ENCODE data around the gene PYHIN1.

PYHIN1 gene

GRCh38 chr1:159014851-159015250 lies 83.5 kb downstream of the PYHIN1 start:
- peak in 1 of 5 donors; percentile 16 for DNase-seq

GRCh38 chr1:159015440-159015909 lies 84.1 kb downstream of the PYHIN1 start:
- peak; percentile 18 to 88 (median 51) for DNase-seq

GRCh38 chr1:159023723-159024122 lies 92.4 kb downstream of the PYHIN1 start:
- DNase-seq = no peak

- DNase-seq = no peak
Observed at GRCh38 chr1:159025043-159025442, 93.7 kb downstream of the PYHIN1 start.

All from T-helper 1 cell (primary cell).